ENCODE measurements around the gene ADK.

DNA sequence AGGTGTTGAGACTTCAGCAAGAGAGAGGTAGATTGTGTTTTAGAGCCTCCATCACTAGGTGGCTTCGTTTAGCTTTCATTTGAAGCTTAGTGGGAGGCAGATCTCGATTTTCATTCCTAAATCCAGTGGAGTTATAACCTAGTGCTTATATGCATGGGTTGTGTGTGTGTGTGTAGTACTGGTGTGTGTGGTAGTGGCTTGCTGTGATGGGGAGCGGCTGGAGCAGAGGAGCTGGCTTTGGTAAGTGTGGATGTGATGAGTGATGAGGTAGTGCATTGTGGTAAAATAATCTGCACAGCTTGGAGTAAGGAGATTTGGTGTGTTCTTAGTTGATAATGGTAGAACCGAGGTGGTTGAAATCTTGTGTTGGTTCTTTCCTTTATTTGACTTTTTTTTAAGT is 43.6 kb upstream of the ADK start:
- TF ChIP-seq, protein P1, sequence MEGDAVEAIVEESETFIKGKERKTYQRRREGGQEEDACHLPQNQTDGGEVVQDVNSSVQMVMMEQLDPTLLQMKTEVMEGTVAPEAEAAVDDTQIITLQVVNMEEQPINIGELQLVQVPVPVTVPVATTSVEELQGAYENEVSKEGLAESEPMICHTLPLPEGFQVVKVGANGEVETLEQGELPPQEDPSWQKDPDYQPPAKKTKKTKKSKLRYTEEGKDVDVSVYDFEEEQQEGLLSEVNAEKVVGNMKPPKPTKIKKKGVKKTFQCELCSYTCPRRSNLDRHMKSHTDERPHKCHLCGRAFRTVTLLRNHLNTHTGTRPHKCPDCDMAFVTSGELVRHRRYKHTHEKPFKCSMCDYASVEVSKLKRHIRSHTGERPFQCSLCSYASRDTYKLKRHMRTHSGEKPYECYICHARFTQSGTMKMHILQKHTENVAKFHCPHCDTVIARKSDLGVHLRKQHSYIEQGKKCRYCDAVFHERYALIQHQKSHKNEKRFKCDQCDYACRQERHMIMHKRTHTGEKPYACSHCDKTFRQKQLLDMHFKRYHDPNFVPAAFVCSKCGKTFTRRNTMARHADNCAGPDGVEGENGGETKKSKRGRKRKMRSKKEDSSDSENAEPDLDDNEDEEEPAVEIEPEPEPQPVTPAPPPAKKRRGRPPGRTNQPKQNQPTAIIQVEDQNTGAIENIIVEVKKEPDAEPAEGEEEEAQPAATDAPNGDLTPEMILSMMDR (IDR thresholded peaks at IDR 0.05; ENCODE audit: low read depth, low read length): no peak
- no peak for TF ChIP-seq EZH2phosphoT487 (IDR thresholded peaks at IDR 0.05; ENCODE audit: low read depth)

Data from OCI-LY3 (cell line).